Amygdala (tissue), 56 donors: Measurements from ENCODE around the gene CLEC20A.

Experiments
- DNase-seq, 56 donors: peaks; one replicate each; lab custom pipeline; 2025; lab: John Stamatoyannopoulos, UW

Gene CLEC20A

GRCh38 chr1:178496410-178497135, at the start of gene CLEC20A:
Gene CLEC20A (minus strand): TSS chr1:178496964. CDS start chr1:178496939, 25 bp downstream.
- DNase-seq: no peak

GRCh38 chr1:178544531-178544930, 47.8 kb upstream of the CLEC20A start:
- DNase-seq: no peak

- DNase-seq: peak in 1 of 56 donors; percentile 27
These were observed 46.5 kb upstream of the CLEC20A start for GRCh38 chr1:178543290-178543607.

DNA sequence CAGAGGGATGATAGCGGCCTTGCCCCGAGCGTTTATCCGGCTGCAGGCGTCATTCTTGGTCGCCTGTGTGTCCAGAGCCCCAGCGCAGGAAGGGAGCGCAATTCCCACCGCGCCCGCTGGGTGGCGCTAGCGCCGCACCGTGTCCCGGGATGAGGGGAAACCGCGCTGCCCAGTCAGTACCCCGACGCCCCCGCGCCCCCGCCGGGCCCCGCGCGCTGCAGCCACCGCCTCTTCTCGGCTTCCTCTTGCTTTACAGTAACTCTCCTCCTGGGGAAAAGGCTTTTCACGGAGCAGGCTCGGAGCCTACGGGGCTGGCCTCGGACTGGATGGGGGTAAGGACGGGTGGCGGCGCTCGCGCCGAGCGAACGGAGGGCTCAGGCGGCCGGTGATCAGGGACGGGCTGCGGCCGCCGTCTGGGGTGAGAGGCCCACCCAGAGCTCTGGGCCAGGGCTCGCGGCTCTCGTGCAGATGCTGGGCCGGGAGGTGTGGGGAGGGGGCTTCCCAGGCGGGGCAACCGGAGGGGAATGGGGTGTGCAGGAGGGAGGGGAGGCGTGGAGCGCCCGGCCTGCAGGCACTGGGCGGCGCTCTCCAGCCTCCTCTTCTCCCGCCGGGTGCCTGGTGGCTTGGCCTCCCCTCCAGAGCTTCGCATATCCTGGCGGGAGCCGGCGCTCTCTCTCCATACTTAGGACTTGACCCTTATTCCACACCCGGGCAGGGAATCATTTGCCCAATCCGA, 46.0 kb upstream of the CLEC20A start:
- DNase-seq: peak; percentile 12 to 92 (median 74)

DNA sequence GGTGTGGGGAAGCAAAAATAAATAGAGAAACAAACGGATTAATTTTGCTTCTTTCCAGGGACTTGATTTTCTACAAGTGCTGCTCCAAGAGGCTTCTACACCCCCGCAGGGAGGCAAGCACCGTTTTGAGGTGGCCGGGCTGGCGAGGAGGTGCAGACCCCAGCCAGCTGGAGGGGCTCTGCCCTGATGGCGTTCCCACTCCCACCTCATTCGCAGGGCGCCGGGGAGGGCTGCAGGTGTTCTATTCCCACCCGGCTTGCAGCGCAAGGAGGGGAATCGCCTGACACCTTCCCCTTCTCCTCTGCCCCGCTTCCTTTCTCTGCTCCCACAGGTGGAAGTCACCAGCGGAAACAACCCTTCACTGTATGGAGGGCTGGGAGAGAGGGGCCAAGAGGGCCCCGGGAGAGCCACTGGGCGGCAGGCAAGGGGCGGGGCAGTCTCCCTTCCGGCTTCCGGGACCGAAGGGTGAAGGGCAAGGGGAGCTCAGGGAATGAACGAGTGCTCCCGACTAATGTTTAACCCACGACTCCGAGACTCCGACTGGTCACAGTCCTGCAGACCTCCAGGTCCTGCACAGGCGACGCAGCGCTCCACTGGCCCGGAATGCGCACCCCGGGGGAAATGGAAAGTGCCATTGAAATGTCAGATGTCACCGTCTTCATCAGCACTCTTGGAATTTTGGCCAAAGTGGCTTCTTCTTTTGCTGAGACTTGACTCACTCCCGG, 45.2 kb upstream of the CLEC20A start:
- peak in 17 of 56 donors; percentile 20 to 69 (median 51) for DNase-seq

- DNase-seq: no peak
These were observed 44.6 kb upstream of the CLEC20A start for GRCh38 chr1:178541379-178541778.

- DNase-seq: peak in 16 of 56 donors; percentile 7 to 65 (median 26)
These were observed 43.9 kb upstream of the CLEC20A start for GRCh38 chr1:178540646-178541045.

DNA sequence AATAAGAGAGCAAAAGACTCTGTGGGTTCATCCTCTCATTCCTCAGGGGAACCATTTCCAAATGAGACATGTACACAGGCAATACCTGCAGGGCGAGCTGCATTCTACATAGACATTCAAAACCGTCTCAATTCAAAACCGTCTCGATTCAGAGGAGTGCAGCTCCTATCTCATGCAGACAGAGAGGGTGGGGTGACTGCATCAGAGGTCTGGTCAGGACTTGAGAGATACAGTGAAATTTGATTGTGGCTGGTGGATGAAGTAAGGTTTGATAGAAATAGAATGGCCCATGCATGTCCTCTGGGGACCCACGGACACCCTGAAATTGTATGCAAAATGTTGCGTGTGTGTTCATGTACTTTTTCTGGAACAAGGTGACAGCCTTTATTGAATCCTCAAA, 43.4 kb upstream of the CLEC20A start:
- DNase-seq: no peak

DNA sequence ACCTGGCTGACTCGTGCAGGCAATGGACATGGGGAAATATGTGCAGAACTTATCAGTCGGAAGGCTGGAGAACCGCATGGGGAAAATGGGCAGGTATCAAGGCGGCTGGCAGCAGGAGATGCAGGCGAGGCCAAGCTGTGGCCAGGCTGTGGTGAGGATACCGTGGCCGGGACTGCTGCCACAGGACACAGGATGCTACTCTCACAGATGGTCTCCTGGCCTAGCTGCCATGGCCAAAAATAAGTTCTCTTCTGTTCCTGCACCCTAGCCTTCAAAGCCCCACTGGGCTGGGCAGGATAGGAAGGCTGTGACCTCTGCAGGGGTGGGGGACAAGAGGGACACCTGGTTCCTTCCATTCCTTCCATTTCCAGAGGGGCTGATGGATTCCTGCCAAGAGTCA, 42.5 kb upstream of the CLEC20A start:
- DNase-seq: no peak

DNA sequence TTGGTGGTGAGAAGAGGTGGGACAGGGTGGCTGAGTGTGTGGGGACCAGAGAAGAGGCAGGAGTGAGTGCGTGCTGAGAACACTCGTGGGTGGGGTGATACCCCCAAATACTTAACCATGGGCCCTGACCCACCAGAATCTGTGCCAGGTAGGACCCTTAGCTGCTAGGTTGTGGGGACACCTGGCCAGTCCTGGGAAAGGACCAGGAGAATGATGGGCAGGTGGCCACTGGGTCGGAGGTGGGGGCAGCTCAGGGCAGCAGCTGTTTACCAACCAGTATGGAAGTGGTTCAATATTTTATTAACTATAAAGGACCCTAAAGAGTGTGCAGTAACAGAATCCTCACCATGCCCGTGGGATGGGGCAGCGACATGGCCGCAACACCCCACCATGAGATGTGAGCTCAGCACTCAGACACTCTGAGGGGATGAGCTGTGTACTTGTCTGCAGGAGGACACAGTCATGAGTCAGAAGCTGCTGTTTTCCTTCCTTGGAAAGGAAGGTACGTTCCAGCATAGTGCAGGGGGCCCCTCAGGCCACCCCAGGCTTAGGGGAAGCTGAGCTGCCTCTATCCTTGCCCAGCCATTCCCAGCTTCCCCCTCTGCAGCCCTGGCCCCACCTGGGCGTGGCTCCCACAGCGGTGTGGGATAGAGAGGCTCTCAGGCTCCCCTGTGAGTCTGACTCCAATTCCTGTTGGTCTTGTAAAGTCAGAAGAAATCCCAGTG, 41.6 kb upstream of the CLEC20A start:
- DNase-seq: no peak

GRCh38 chr1:178537382-178538090, 40.8 kb upstream of the CLEC20A start:
- no peak for DNase-seq

- DNase-seq: peak in 22 of 56 donors; percentile 5 to 60 (median 28)
These were observed 40.1 kb upstream of the CLEC20A start for GRCh38 chr1:178536844-178537371.

DNA sequence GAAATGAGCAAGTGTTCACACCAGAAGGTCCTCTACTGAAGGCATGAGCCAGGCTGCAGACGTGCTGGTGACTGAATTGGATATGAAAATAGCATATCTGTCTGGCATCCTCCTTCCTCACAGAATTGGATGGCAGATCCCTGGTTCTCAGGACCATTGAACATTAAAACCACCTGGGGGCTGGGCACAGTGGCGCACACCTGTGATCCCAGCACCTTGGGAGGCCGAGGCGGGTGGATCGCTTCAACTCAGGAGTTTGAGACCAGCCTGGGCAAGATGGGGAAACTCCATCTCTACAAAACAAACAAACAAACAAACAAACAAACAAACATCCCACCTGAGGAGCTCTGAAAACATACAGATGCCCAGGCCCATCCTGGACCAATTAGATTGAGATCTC, 39.6 kb upstream of the CLEC20A start:
- DNase-seq: no peak

DNA sequence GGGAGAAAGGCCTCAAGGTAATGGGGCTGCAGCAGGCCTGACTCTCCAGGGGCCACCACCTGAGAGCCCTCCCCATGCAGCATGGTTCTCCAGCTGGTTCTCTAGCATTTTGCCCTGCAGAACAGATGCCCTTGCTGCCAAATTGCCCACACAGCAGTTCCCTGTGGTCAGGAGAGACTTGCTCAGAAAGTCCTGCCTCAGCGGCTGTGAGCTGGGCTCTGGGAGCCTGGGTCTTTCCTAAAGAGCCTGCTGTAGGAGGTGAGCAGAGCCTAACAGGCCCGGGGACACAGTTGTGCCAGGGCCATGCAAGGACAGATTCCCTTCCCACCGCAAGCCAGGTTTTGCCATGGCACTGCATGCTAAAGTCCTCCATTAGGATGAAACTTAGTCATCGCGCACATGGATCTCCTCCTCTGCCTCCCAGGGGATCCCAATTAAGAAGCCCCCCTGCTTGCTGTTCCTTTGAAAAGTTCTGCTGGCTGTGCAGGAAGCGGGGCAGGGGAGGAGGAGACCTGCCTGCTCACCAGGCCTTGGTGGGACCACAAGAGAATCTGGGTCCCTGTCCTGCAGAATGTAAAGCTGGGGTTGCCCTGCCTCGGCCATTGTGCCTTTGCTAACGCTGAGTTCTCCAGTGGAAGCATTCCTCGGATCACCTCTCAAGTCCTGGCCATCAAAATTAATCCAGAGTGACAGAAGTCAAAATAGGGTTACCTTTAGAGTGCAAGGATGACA, 37.5 kb upstream of the CLEC20A start:
- DNase-seq: no peak

DNA sequence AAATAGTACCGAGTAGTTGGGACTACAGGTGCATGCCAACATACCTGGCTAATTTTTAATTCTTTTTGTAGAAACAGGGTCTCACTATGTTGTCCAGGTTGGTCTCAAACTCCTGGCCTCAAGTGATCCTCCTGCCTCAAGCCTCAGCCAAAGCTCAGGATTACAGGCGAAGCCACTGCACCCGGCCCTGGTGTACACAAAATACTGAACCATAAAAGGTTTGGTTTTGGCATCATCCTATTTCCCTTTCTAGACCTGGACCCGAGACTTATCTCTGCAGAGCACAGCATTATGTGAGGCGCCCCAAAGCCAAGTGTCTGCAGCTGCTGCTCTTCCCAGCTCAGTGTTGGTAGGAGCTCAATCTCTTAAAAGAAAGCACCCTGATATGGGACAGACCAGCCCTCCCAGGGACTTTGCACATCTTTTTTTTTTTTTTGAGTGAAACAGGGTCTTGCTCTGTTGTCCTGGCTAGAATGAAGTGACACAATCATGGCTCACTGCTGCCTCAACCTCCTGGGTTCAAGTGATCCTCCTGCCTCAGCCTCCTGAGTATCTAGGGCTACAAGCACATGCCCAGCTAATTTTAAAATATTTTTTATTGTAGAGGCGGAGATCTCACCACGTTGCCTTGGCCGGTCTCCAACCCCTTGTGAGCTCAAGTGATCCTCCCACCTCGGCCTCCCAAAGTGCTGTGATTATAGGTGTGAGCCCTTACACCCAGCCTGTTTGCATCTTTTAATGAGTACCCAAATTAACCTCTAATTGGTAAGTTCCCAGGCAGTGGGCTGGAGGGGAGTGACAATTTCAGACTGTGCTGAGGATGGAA, 36.6 kb upstream of the CLEC20A start:
- no peak for DNase-seq

DNA sequence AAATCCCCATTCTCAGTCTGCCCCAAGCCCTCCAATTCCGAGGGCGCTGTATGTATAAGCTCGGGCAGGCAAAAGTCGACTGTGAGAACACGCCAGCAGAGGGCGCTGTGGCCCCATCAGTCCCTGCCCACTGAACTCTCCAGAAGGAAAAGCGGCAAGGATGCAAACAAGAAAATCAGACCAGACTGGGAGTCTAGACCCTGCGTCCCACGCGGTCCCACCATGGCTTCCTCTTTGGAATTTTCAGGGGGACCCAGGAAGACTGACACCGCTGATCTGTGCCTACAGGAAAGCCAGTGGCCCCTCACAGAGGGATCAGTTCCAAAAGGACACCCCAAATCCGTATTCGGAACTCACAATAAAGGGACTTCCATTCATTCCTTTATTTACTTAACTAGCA, 35.6 kb upstream of the CLEC20A start:
- DNase-seq: peak in 55 of 56 donors; percentile 11 to 90 (median 59)

DNA sequence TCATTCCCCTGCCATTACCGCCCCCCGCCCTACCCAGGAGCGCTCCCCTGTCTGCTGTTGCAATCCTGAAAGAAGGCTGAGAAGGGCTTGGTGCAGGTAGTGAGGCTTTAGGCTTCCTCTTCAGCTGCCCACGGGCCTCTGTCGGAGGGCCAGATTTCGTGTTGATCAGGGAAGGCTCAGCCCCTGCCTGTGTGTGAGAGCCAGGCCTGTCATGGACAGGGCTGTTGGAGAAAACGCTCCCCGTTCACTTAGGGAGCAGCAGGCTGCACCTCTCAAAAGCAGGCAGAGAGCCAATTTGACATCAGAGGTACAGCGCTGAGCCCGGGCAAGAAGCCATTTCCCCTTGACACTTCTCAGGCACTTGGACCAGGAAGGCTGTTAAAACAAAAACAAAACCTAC, 35.1 kb upstream of the CLEC20A start:
- peak in 1 of 56 donors; percentile 44 for DNase-seq

DNA sequence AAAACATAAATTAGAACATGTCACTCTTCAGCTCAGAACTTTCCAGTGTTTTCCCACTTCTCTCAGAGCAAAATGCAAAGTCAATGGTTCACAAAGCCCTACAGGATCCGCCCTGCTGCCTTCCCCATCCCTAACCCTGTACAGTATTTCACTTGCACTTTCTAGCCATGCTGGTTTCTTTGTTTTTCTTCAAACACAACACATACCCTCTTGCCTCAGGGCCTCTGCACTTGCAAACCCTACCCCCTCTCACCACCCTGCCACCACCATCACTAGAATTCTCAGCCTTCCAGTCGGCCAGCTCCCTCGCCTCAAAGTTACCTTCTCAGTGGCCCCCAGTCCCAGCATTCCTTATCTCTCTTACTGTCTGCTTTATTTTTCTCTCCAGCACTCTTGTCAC, 33.7 kb upstream of the CLEC20A start:
- DNase-seq: no peak
